ENCODE results near the gene RNF212B. TPM values are rescaled to one million over a fixed set of nuclear protein-coding genes. Genes with fewer than 3 reads are reported as not detected.
"Not testable (repeated sequence)": the region's sequence is repeated elsewhere in the genome, so short reads cannot be mapped to it uniquely, and the experiment has no call there.

Gene RNF212B
- total and polyA plus RNA-seq, 2 of the 13 experiments (the other 11 are each of a cell fraction or from before 2014, with no cell fraction given), result 0.05 TPM; not detected in 1

DNA sequence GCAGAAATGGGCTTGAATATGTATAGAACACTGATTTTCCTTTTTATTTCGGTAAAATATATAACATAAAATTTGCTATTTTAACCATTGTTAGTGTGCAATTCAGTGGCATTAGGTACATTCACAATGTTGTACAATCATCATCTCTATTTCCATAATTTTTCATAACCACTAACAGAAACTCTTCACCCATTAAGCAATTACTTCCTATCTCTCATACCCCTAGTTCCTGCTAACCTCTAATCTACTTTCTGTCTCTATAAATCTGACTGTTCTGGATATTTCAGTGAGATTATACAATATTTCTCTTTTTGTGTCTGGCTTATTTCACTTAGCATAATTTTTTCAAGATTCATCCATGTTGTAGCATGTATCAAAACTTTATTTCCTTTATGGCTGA is 8.9 kb upstream of the RNF212B start (continued):
- no peak for TF ChIP-seq ZNF720 (CRISPR knock-in tag; IDR thresholded peaks at IDR 0.05)

DNA sequence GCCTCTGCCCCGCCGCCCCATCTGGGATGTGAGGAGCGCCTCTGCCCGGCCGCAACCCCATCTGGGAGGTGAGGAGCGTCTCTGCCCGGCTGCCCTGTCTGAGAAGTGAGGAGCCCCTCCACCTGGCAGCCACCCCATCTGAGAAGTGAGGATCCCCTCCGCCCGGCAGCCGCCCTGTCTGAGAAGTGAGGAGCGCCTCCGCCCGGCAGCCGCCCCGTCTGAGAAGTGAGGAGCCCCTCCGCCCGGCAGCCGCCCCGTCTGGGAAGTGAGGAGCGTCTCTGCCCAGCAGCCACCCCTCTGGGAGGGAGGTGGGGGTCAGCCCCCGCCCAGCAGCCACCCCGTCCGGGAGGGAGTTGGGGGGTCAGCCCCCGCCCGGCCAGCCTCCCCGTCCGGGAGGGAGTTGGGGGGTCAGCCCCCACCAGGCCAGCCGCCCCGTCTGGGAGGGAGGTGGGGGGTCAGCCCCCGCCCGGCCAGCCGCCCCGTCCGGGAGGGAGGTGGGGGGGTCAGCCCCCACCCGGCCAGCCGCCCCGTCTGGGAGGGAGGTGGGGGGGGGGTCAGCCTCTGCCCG is 5.4 kb upstream of the RNF212B start:
- FAIRE-seq; CTCF ChIA-PET (ENCODE audit: low intra/inter-chr PET ratio, low total read pairs); BruUV-seq (replicated peaks); H3K4me3 ChIP-seq (replicated peaks in 1 of 3; ENCODE audit: insufficient read depth in 1 of 3, low read depth in 2 of 3, low read length in 3 of 3); H3K36me3 ChIP-seq (replicated peaks in 1 of 2; ENCODE audit: control insufficient read depth in 1 of 2, insufficient read depth in 2 of 2, low read length in 2 of 2); POLR2A ChIA-PET; H3K79me2 ChIP-seq (ENCODE audit: insufficient read depth, low read length); H3K9me3 ChIP-seq (ENCODE audit: low read length); H4K20me1 ChIP-seq (ENCODE audit: insufficient read depth, low read length); H3K27ac ChIP-seq (ENCODE audit: extremely low read length, insufficient read depth, low read length); H3K27me3 ChIP-seq (ENCODE audit: control insufficient read depth in 1 of 2, insufficient read depth in 2 of 2, low read length in 2 of 2); in situ Hi-C loops (cut with HindIII; ENCODE audit: extremely low pct_ligation_motif_present, low pct_unique_long_range_greater_than_20kb); H3K4me1 ChIP-seq (ENCODE audit: insufficient read depth, low read length); ATAC-seq; intact Hi-C loops (cut with micrococcal nuclease; ENCODE audit: unreplicated experiment); H2AFZ ChIP-seq (ENCODE audit: low read length); H3K4me2 ChIP-seq (ENCODE audit: low read depth, low read length); DNase-seq (ENCODE audit: low spot score); H3K9ac ChIP-seq (ENCODE audit: insufficient read depth, low read depth, low read length): not testable (repeated sequence)
- 86% methylated on average over 38 of the region's 38 CpGs for WGBS (ENCODE audit: low lambda C conversion rate)

DNA sequence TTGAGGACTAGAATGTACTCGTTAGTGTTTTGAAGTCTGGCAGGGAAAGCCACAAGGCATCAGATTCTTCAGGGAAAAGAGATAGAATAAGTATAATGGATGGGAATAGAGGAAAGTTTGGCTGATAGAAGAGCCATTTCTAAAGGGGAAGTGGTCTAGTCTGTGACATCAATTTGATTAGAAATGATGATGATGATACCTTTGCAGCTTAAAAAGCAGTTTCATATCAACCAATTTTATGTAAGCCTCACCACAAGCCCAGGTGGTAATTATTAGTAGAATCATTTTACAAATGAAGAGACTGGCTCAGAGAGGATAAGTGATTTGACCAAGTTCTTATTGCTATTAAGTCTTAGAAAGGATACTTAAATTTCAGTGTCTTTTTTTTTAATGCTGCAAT is 2.9 kb downstream of the RNF212B start:
- CTCF ChIA-PET (ENCODE audit: low intra/inter-chr PET ratio, low total read pairs), result no interaction called here
- H4K20me1 ChIP-seq (ENCODE audit: insufficient read depth, low read length), result no peaks in the 10 kb centered on the region
- no peak overlapping the region for H3K27ac ChIP-seq (ENCODE audit: extremely low read length, insufficient read depth, low read length)
- TF ChIP-seq SOX5 (CRISPR knock-in tag; IDR thresholded peaks at IDR 0.05; ENCODE audit: borderline replicate concordance) (no peak), HMG20B (CRISPR knock-in tag; conservative IDR thresholded peaks at IDR 0.05) (no peak), NPAS2 (CRISPR knock-in tag; IDR thresholded peaks at IDR 0.05; ENCODE audit: borderline replicate concordance) (no peak), HDAC6 (IDR thresholded peaks at IDR 0.05; ENCODE audit: low read depth, low read length) (no peak), NCOR1 (IDR thresholded peaks at IDR 0.05; ENCODE audit: borderline replicate concordance, low read length) (no peak), ZNF550 (CRISPR knock-in tag; IDR thresholded peaks at IDR 0.05; ENCODE audit: borderline replicate concordance) (no peak), HNRNPL (IDR thresholded peaks at IDR 0.05; ENCODE audit: low read depth, low read length) (no peak), SOX6 (IDR thresholded peaks at IDR 0.05) (no peak), SOX6 (CRISPR knock-in tag; IDR thresholded peaks at IDR 0.05) (no peak)
- TF ChIP-seq, protein P1, sequence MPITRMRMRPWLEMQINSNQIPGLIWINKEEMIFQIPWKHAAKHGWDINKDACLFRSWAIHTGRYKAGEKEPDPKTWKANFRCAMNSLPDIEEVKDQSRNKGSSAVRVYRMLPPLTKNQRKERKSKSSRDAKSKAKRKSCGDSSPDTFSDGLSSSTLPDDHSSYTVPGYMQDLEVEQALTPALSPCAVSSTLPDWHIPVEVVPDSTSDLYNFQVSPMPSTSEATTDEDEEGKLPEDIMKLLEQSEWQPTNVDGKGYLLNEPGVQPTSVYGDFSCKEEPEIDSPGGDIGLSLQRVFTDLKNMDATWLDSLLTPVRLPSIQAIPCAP (CRISPR knock-in tag; IDR thresholded peaks at IDR 0.05; ENCODE audit: low read depth), result no peak
- TF ChIP-seq, protein P2, sequence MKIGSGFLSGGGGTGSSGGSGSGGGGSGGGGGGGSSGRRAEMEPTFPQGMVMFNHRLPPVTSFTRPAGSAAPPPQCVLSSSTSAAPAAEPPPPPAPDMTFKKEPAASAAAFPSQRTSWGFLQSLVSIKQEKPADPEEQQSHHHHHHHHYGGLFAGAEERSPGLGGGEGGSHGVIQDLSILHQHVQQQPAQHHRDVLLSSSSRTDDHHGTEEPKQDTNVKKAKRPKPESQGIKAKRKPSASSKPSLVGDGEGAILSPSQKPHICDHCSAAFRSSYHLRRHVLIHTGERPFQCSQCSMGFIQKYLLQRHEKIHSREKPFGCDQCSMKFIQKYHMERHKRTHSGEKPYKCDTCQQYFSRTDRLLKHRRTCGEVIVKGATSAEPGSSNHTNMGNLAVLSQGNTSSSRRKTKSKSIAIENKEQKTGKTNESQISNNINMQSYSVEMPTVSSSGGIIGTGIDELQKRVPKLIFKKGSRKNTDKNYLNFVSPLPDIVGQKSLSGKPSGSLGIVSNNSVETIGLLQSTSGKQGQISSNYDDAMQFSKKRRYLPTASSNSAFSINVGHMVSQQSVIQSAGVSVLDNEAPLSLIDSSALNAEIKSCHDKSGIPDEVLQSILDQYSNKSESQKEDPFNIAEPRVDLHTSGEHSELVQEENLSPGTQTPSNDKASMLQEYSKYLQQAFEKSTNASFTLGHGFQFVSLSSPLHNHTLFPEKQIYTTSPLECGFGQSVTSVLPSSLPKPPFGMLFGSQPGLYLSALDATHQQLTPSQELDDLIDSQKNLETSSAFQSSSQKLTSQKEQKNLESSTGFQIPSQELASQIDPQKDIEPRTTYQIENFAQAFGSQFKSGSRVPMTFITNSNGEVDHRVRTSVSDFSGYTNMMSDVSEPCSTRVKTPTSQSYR (CRISPR knock-in tag; IDR thresholded peaks at IDR 0.05; ENCODE audit: borderline replicate concordance), result no peak
- TF ChIP-seq, protein P3, sequence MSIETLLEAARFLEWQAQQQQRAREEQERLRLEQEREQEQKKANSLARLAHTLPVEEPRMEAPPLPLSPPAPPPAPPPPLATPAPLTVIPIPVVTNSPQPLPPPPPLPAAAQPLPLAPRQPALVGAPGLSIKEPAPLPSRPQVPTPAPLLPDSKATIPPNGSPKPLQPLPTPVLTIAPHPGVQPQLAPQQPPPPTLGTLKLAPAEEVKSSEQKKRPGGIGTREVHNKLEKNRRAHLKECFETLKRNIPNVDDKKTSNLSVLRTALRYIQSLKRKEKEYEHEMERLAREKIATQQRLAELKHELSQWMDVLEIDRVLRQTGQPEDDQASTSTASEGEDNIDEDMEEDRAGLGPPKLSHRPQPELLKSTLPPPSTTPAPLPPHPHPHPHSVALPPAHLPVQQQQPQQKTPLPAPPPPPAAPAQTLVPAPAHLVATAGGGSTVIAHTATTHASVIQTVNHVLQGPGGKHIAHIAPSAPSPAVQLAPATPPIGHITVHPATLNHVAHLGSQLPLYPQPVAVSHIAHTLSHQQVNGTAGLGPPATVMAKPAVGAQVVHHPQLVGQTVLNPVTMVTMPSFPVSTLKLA (IDR thresholded peaks at IDR 0.05), result no peak

More for the DNA sequence above, 2.9 kb downstream of the RNF212B start:
- H3K9me3 ChIP-seq (ENCODE audit: low read length), result no peaks in the 10 kb centered on the region
- H2AFZ ChIP-seq (ENCODE audit: low read length), result no peak overlapping the region
- POLR2A ChIA-PET, result no interaction called here
- H3K79me2 ChIP-seq (ENCODE audit: insufficient read depth, low read length), result no peaks in the 10 kb centered on the region
- no peaks in the 10 kb centered on the region for H3K36me3 ChIP-seq (replicated peaks in 1 of 2; ENCODE audit: control insufficient read depth in 1 of 2, insufficient read depth in 2 of 2, low read length in 2 of 2)
- peaks cover 0 to 2% of the 10 kb centered on the region in 2 experiments; a peak in 2 of 5 replicates for H3K27me3 ChIP-seq (ENCODE audit: control insufficient read depth in 1 of 2, insufficient read depth in 2 of 2, low read length in 2 of 2)
- BruUV-seq (replicated peaks), result no TSS peak
- no peak overlapping the region for H3K9ac ChIP-seq (ENCODE audit: insufficient read depth, low read depth, low read length)
- intact Hi-C loops (cut with micrococcal nuclease; ENCODE audit: unreplicated experiment), result no loop called here
- FAIRE-seq (no peak), DNase-seq (ENCODE audit: low spot score) (no peak), ATAC-seq (no peak)
- WGBS (ENCODE audit: low lambda C conversion rate), result 3% methylated on average over 1 of the region's 1 CpG
- in situ Hi-C loops (cut with HindIII; ENCODE audit: extremely low pct_ligation_motif_present, low pct_unique_long_range_greater_than_20kb), result no loop called here
- H3K4me1 ChIP-seq (ENCODE audit: insufficient read depth, low read length), result peaks cover 24% of the 10 kb centered on the region
- no peak overlapping the region for H3K4me2 ChIP-seq (ENCODE audit: low read depth, low read length)
- H3K4me3 ChIP-seq (replicated peaks in 1 of 3; ENCODE audit: insufficient read depth in 1 of 3, low read depth in 2 of 3, low read length in 3 of 3), result no peak overlapping the region

Data from HepG2 (cell line).